Loucy (cell line): Measurements from ENCODE around the gene ABHD11.

Experiments used
- EZH2phosphoT487 ChIP-seq: fragments of 200-600 bp; IDR thresholded peaks from 2 replicates; pipeline ENCODE4 v1.6.1; 2018; ENCODE audit warnings: antibody characterized with exemption, mild to moderate bottlenecking, moderate library complexity, borderline replicate concordance
- TF ChIP-seq, protein P1 (sequence below): fragments of 200-600 bp; sonication (generic); conservative IDR thresholded peaks from 2 replicates; pipeline ENCODE4 v1.5.1; 2014; ENCODE audit warnings: mild to moderate bottlenecking, antibody characterized with exemption, low read length

DNA sequence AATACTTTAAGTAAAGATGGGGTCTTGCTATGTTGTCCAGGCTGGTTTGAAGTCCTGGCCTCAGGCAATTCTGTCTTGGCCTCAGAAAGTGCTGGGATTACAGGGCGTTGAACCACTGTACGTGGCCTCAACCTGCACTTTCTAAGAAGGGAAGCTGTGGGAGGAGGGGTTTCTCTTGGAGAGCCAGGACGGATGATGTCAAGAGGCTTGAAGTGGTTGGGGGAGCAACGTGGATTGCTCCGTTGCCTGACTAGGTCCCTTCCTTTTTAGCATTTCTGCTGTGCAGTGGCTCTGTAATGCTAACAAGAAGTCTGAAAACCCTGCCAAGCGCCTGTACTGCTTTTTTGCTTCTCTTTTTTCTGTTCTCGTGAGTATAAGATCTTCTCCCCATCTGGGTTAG is 48.0 kb downstream of the ABHD11 start:
- TF ChIP-seq, protein P1, sequence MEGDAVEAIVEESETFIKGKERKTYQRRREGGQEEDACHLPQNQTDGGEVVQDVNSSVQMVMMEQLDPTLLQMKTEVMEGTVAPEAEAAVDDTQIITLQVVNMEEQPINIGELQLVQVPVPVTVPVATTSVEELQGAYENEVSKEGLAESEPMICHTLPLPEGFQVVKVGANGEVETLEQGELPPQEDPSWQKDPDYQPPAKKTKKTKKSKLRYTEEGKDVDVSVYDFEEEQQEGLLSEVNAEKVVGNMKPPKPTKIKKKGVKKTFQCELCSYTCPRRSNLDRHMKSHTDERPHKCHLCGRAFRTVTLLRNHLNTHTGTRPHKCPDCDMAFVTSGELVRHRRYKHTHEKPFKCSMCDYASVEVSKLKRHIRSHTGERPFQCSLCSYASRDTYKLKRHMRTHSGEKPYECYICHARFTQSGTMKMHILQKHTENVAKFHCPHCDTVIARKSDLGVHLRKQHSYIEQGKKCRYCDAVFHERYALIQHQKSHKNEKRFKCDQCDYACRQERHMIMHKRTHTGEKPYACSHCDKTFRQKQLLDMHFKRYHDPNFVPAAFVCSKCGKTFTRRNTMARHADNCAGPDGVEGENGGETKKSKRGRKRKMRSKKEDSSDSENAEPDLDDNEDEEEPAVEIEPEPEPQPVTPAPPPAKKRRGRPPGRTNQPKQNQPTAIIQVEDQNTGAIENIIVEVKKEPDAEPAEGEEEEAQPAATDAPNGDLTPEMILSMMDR, result no peak
- no peak for TF ChIP-seq EZH2phosphoT487
